K562 (cell line): ENCODE measurements around the gene ADAMTS6. TPM values are rescaled to one million over a fixed set of nuclear protein-coding genes. Genes with fewer than 3 reads are reported as not detected.

Experiments used
- ATAC-seq: fragments of 200-7000 bp; cut with Tn5 transposase; 3 replicates; pipeline ENCODE4 v1.9.1; 2020; ENCODE audit warnings: moderate library complexity
- BruUV-seq: library from RNA; stranded (reverse); fragments of 400-500 nt; replicated peaks from 2 replicates; lab custom pipeline; 2021; lab: Mats Ljungman, UMichigan
- CTCF ChIA-PET: fragments of 300-600 bp; formaldehyde crosslinking; extraction: SDS; loops from one replicate; lab custom pipeline; 2021; ENCODE audit warnings: low intra/inter-chr PET ratio; lab: Yijun Ruan, JAX
- POLR2A ChIA-PET: fragments of 300-600, 350-650 bp; sonication (Branson Sonifier 250); formaldehyde crosslinking; extraction: SDS; loops from one replicate; lab custom pipeline; 2021; ENCODE audit warnings: antibody characterized with exemption, inconsistent platforms; lab: Yijun Ruan, JAX
- DNase-seq, 4 experiments: peaks; one replicate each; pipeline versions ENCODE4 v3.0.0 to v3.0.0-alpha.2; 2011 to 2018; ENCODE audit warnings: low spot score in 3 of 4, mixed read lengths in 3 of 4; ENCODE audit errors: extremely low read depth in 1 of 4
- FAIRE-seq: peaks from 2 replicates; lab custom pipeline; 2011; peaks lifted over from hg19 to GRCh38; lab: Jason Lieb, UNC
- H2AFZ ChIP-seq: 2 replicates; pipeline ENCODE4 v1.6.0; 2011; ENCODE audit warnings: low read depth, low read length, control low read depth, inconsistent platforms
- H3K27ac ChIP-seq: fragments of 200-600 bp; 3 replicates; pipeline ENCODE4 v1.8.0; 2011; ENCODE audit warnings: low read depth, mild to moderate bottlenecking, control low read depth, inconsistent platforms, low read length, moderate library complexity, mixed read lengths; ENCODE audit errors: extremely low read depth
- H3K27me3 ChIP-seq, 2 experiments: fragments of 300-600 bp in 1 of 2; 2 replicates in 1 of 2; 3 replicates in 1 of 2; pipeline versions ENCODE4 v1.6.0 to v1.8.0; 2011; ENCODE audit warnings: inconsistent platforms in 2 of 2, low read length in 2 of 2, mild to moderate bottlenecking in 1 of 2, mixed read lengths in 1 of 2, moderate library complexity in 1 of 2; ENCODE audit not compliant: control insufficient read depth in 2 of 2, insufficient read depth in 2 of 2
- H3K36me3 ChIP-seq: fragments of 300-600 bp; 3 replicates; pipeline ENCODE4 v1.8.0; 2011; ENCODE audit warnings: mild to moderate bottlenecking, low read length, inconsistent platforms; ENCODE audit not compliant: control insufficient read depth, insufficient read depth
- H3K4me1 ChIP-seq, 2 experiments: fragments of 200-600 bp in 1 of 2; replicated peaks in 1 of 2; 2 replicates in 1 of 2; 3 replicates in 1 of 2; pipeline versions ENCODE4 v1.5.1 to v1.8.0; 2011; ENCODE audit warnings: inconsistent platforms in 2 of 2, low read length in 2 of 2, mild to moderate bottlenecking in 1 of 2, mixed read lengths in 1 of 2, moderate library complexity in 1 of 2; ENCODE audit not compliant: control insufficient read depth in 2 of 2, insufficient read depth in 2 of 2
- H3K4me2 ChIP-seq: 2 replicates; pipeline ENCODE4 v1.6.1; 2011; ENCODE audit warnings: low read length, control low read depth, inconsistent platforms, mixed read lengths; ENCODE audit not compliant: insufficient read depth
- H3K4me3 ChIP-seq: fragments of 200-600 bp; sonication (generic), shearing (Covaris generic); 2 replicates; pipeline ENCODE4 v1.5.1; 2016; ENCODE audit warnings: control low read depth, inconsistent platforms
- H3K79me2 ChIP-seq: fragments of 200-600 bp; 3 replicates; pipeline ENCODE4 v1.8.0; 2011; ENCODE audit warnings: low read length, inconsistent platforms; ENCODE audit not compliant: control insufficient read depth, insufficient read depth
- H3K9ac ChIP-seq, 2 experiments: 2 replicates each; pipeline versions ENCODE4 v1.6.0 to v1.6.1; 2011; ENCODE audit warnings: low read depth in 2 of 2, low read length in 2 of 2, control low read depth in 1 of 2, inconsistent platforms in 1 of 2, mild to moderate bottlenecking in 1 of 2, mixed read lengths in 1 of 2; ENCODE audit not compliant: insufficient read depth in 1 of 2
- H3K9me1 ChIP-seq: one replicate; pipeline ENCODE4 v1.6.0; 2011; ENCODE audit warnings: inconsistent platforms, mild to moderate bottlenecking, low read length, moderate library complexity; ENCODE audit not compliant: control insufficient read depth, insufficient read depth
- H3K9me3 ChIP-seq: replicated peaks from 2 replicates; pipeline ENCODE4 v1.5.1; 2011; ENCODE audit warnings: low read depth, low read length, inconsistent platforms; ENCODE audit not compliant: control insufficient read depth, insufficient read depth
- H4K20me1 ChIP-seq: replicated peaks from 2 replicates; pipeline ENCODE4 v1.6.1; 2011; ENCODE audit warnings: low read length, inconsistent platforms, mixed read lengths; ENCODE audit not compliant: control insufficient read depth, insufficient read depth
- CAMTA2 ChIP-seq: fragments of 250-450 bp; sonication (Bioruptor Pico); conservative IDR thresholded peaks from 2 replicates; pipeline ENCODE4 v1.5.1; 2022
- FOXA3 ChIP-seq, 2 experiments: fragments of 450-650 bp in 1 of 2; sonication (generic) in 1 of 2; formaldehyde crosslinking; IDR thresholded peaks in 1 of 2; conservative IDR thresholded peaks in 1 of 2; 2 replicates each; pipeline versions ENCODE4 v1.4.0 to v1.8.0; 2020 to 2022; ENCODE audit warnings: mild to moderate bottlenecking in 2 of 2, missing genetic modification reagents in 1 of 2
- KAT2B ChIP-seq: IDR thresholded peaks from one replicate; pipeline ENCODE4 v1.6.1; 2012; ENCODE audit warnings: low read depth, mild to moderate bottlenecking, control low read depth, inconsistent platforms, low read length, moderate library complexity
- RCOR1 ChIP-seq, 2 experiments: IDR thresholded peaks; 2 replicates each; pipeline ENCODE4 v1.6.1; 2012; ENCODE audit warnings: low read depth in 2 of 2, low read length in 2 of 2, borderline replicate concordance in 1 of 2, improper control_type of control experiment in 1 of 2
- SAFB ChIP-seq: fragments of 200-400 bp; formaldehyde crosslinking; IDR thresholded peaks from 2 replicates; pipeline ENCODE4 v1.6.1; 2017; ENCODE audit warnings: low read depth, low read length, borderline replicate concordance
- SMAD4 ChIP-seq: fragments of 250-450 bp; sonication (Bioruptor Pico); conservative IDR thresholded peaks from 2 replicates; pipeline ENCODE4 v1.8.0; 2021; ENCODE audit warnings: inconsistent platforms, mild to moderate bottlenecking, moderate library complexity
- SRSF9 ChIP-seq: fragments of 200-400 bp; formaldehyde crosslinking; IDR thresholded peaks from 2 replicates; pipeline ENCODE4 v1.6.1; 2017; ENCODE audit warnings: low read depth, low read length, borderline replicate concordance
- TCF7 ChIP-seq: sonication (generic); IDR thresholded peaks from 2 replicates; pipeline ENCODE4 v1.6.1; 2016; ENCODE audit warnings: antibody characterized with exemption, borderline replicate concordance
- TFAP4 ChIP-seq: sonication (generic); formaldehyde crosslinking; IDR thresholded peaks from 2 replicates; pipeline ENCODE4 v1.8.0; 2022; ENCODE audit warnings: missing genetic modification reagents, mild to moderate bottlenecking, moderate library complexity, borderline replicate concordance
- TRIM24 ChIP-seq, 2 experiments: fragments of 450-650 bp; IDR thresholded peaks; 2 replicates each; pipeline ENCODE4 v1.6.1; 2016
- U2AF2 ChIP-seq: fragments of 200-400 bp; formaldehyde crosslinking; optimal IDR thresholded peaks from 2 replicates; pipeline ENCODE3; 2017; ENCODE audit warnings: low read depth, mild to moderate bottlenecking, low read length
- USF2 ChIP-seq: sonication (generic); formaldehyde crosslinking; IDR thresholded peaks from 2 replicates; pipeline ENCODE4 v1.5.0; 2020; ENCODE audit warnings: missing genetic modification reagents
- ZC3H11A ChIP-seq: IDR thresholded peaks from 2 replicates; pipeline ENCODE4 v1.6.1; 2012; ENCODE audit warnings: low read depth, low read length, improper control_type of control experiment
- ZNF311 ChIP-seq: fragments of 250-450 bp; sonication (Bioruptor Pico); IDR thresholded peaks from 2 replicates; pipeline ENCODE4 v1.4.0; 2020; ENCODE audit warnings: mild to moderate bottlenecking, moderate library complexity
- WGBS: fragments of 100-300 bp; shearing (Covaris generic); methylation state at CpG from one replicate; pipeline ENCODE4 v1.1.6; 2016; ENCODE audit warnings: low coverage, mixed read lengths; ENCODE audit not compliant: insufficient coverage; ENCODE audit errors: missing lambda C conversion rate; 5-methylcytosine and 5-hydroxymethylcytosine counted together
- in situ Hi-C: fragments of 300-500 bp; cut with MboI; formaldehyde crosslinking; loops from 4 replicates; pipeline ENCODE4 v1.15.0; 2018; ENCODE audit warnings: inconsistent platforms, mixed read lengths
- intact Hi-C: fragments of 100-400 bp; cut with micrococcal nuclease; formaldehyde crosslinking; loops from 2 replicates; pipeline ENCODE4 v1.14.2; 2022
- polyA plus RNA-seq, 8 experiments: library from polyadenylated mRNA; depleted of rRNA in 4 of 8; stranded (reverse) in 5 of 8; unstranded in 3 of 8; fragments of >200 nt; fragmentation: Nextera tagmentation in 2 of 8; fragmentation: Illumina TruSeq in 1 of 8; extraction: Ambion mirVana in 2 of 8; extraction: Trizol in 1 of 8; gene quantifications; 2 replicates each; pipeline versions ENCODE4 v1.2.1 to v1.2.3, GENCODE V29; 2011 to 2014; ENCODE audit warnings: inconsistent platforms in 1 of 8, missing spikeins in 1 of 8
- total RNA-seq, 7 experiments: library from RNA; depleted of rRNA in 6 of 7; stranded (reverse); fragments of >200 nt in 6 of 7; fragmentation: Illumina TruSeq in 2 of 7; extraction: Trizol in 2 of 7; gene quantifications; 2 replicates each; pipeline versions ENCODE4 v1.2.1 to v1.2.3, GENCODE V29; 2011 to 2021; ENCODE audit warnings: low replicate concordance in 1 of 7

Gene ADAMTS6
- total and polyA plus RNA-seq, 9 of the 15 experiments (the other 6 are each of a cell fraction or from before 2014, with no cell fraction given), result 0.57 to 5.3 (median 1.5) TPM

- ATAC-seq, result no peak
- H3K4me1 ChIP-seq, result no peaks in the 10 kb centered on the region
- FAIRE-seq, result no peak
- ChIA-PET POLR2A (interaction anchor here (0.6 kb wide), 1 partner anchor 29 kb away, joined by 3 read pairs; no protein-coding TSS in a partner anchor), CTCF (no interaction called here)
- H4K20me1 ChIP-seq, result no peaks in the 10 kb centered on the region
- no TSS peak for BruUV-seq
- 40% methylated on average over 1 of the region's 1 CpG for WGBS
- no peaks in the 10 kb centered on the region for H3K27me3 ChIP-seq
- H3K9ac ChIP-seq, result no peak overlapping the region
- intact Hi-C loops (no loop called here), in situ Hi-C loops (no loop called here)
- no peak overlapping the region for H2AFZ ChIP-seq
- no peaks in the 10 kb centered on the region for H3K36me3 ChIP-seq
- H3K9me1 ChIP-seq, result no peaks in the 10 kb centered on the region
- no peak for DNase-seq
- H3K4me3 ChIP-seq, result no peak overlapping the region
- no peak overlapping the region for H3K27ac ChIP-seq
- TF ChIP-seq SAFB (no peak), FOXA3 (CRISPR knock-in tag; conservative IDR thresholded peaks at IDR 0.05 in 1 of 2, IDR thresholded peaks at IDR 0.05 in 1 of 2) (no peak), USF2 (CRISPR knock-in tag) (no peak), SRSF9 (no peak), CAMTA2 (CRISPR knock-in tag) (no peak), ZNF311 (no peak), ZC3H11A (no peak), U2AF2 (no peak), TFAP4 (no peak), SMAD4 (CRISPR knock-in tag) (no peak), KAT2B (no peak), TCF7 (no peak), TRIM24 (IDR thresholded peaks at IDR 0.05) (no peak), RCOR1 (IDR thresholded peaks at IDR 0.05; ENCODE audit: borderline replicate concordance in 1 of 2, low read depth in 2 of 2, low read length in 2 of 2) (no peak)
- TF ChIP-seq, all 486 proteins: peak for 0
- H3K79me2 ChIP-seq, result no peaks in the 10 kb centered on the region
- H3K4me2 ChIP-seq, result no peak overlapping the region
- H3K9me3 ChIP-seq, result no peaks in the 10 kb centered on the region
These were observed 185.7 kb downstream of the ADAMTS6 start for GRCh38 chr5:65296067-65296466.
